Astrocyte (in vitro differentiated cells and primary cell): ENCODE measurements around the gene MARK2. TPM values are rescaled to one million over a fixed set of nuclear protein-coding genes. Genes with fewer than 3 reads are reported as not detected.
A peak's percentile ranks its signal among the peaks of the same experiment; 100 is the strongest.

Experiments
- DNase-seq: peaks from one replicate; pipeline ENCODE4 v3.0.0-alpha.2; 2010; ENCODE audit warnings: low read depth
- FAIRE-seq: peaks from 2 replicates; lab custom pipeline; 2011; peaks lifted over from hg19 to GRCh38; lab: Jason Lieb, UNC
- H2AFZ ChIP-seq: 2 replicates; pipeline ENCODE4 v1.6.0; 2012; ENCODE audit warnings: low read depth, low read length, inconsistent platforms
- H3K27ac ChIP-seq: 2 replicates; pipeline ENCODE4 v1.5.1; 2011; ENCODE audit warnings: low read depth, low read length, inconsistent platforms
- H3K27me3 ChIP-seq: 2 replicates; pipeline ENCODE4 v1.6.0; 2011; ENCODE audit warnings: low read length, inconsistent platforms; ENCODE audit not compliant: insufficient read depth
- H3K36me3 ChIP-seq: 2 replicates; pipeline ENCODE4 v1.5.1; 2011; ENCODE audit warnings: low read length, inconsistent platforms; ENCODE audit not compliant: insufficient read depth
- H3K4me1 ChIP-seq: 2 replicates; pipeline ENCODE4 v1.5.1; 2011; ENCODE audit warnings: low read length, inconsistent platforms; ENCODE audit not compliant: insufficient read depth
- H3K4me2 ChIP-seq: 2 replicates; pipeline ENCODE4 v1.6.0; 2012; ENCODE audit warnings: low read length, inconsistent platforms
- H3K4me3 ChIP-seq: 2 replicates; pipeline ENCODE4 v1.5.1; 2011; ENCODE audit warnings: low read depth, mild to moderate bottlenecking, low read length, inconsistent platforms; ENCODE audit not compliant: insufficient read depth
- H3K79me2 ChIP-seq: 2 replicates; pipeline ENCODE4 v1.6.0; 2012; ENCODE audit warnings: mild to moderate bottlenecking, low read length, inconsistent platforms; ENCODE audit not compliant: insufficient read depth
- H3K9ac ChIP-seq: 2 replicates; pipeline ENCODE4 v1.6.0; 2012; ENCODE audit warnings: mild to moderate bottlenecking, low read length, inconsistent platforms
- H3K9me3 ChIP-seq: 2 replicates; pipeline ENCODE4 v1.5.1; 2012; ENCODE audit warnings: low read depth, mild to moderate bottlenecking, low read length, inconsistent platforms; ENCODE audit not compliant: insufficient read depth
- H4K20me1 ChIP-seq: 2 replicates; pipeline ENCODE4 v1.6.0; 2012; ENCODE audit warnings: low read length, inconsistent platforms; ENCODE audit not compliant: insufficient read depth
- H3K27ac Mint-ChIP-seq: one replicate; pipeline ENCODE4 v1.8.0; 2021; ENCODE audit warnings: mild to moderate bottlenecking, mixed read lengths; ENCODE audit not compliant: unreplicated experiment
- H3K27me3 Mint-ChIP-seq: one replicate; pipeline ENCODE4 v1.8.0; 2021; ENCODE audit warnings: low read depth, mixed read lengths; ENCODE audit not compliant: unreplicated experiment
- H3K36me3 Mint-ChIP-seq: one replicate; pipeline ENCODE4 v1.8.0; 2021; ENCODE audit warnings: low read depth, mixed read lengths; ENCODE audit not compliant: unreplicated experiment
- H3K4me1 Mint-ChIP-seq: one replicate; pipeline ENCODE4 v1.8.0; 2021; ENCODE audit warnings: low read depth, mixed read lengths; ENCODE audit not compliant: unreplicated experiment
- H3K4me3 Mint-ChIP-seq: one replicate; pipeline ENCODE4 v1.8.0; 2021; ENCODE audit warnings: mild to moderate bottlenecking, moderate library complexity, mixed read lengths; ENCODE audit not compliant: unreplicated experiment
- H3K9me3 Mint-ChIP-seq: one replicate; pipeline ENCODE4 v1.8.0; 2021; ENCODE audit warnings: mild to moderate bottlenecking, mixed read lengths; ENCODE audit not compliant: unreplicated experiment
- EZH2 ChIP-seq: IDR thresholded peaks from 2 replicates; pipeline ENCODE4 v1.6.1; 2012; ENCODE audit warnings: mild to moderate bottlenecking, low read length, inconsistent platforms; ENCODE audit not compliant: insufficient read depth
- total RNA-seq: library from RNA; stranded (reverse); gene quantifications from 2 replicates; pipeline ENCODE4 v1.2.1, GENCODE V29; 2021
- TF ChIP-seq, protein P1 (sequence below): IDR thresholded peaks from 2 replicates; pipeline ENCODE4 v1.5.1; 2011; ENCODE audit warnings: low read depth, mild to moderate bottlenecking, inconsistent platforms, low read length, moderate library complexity; ENCODE audit not compliant: insufficient read depth

The MARK2 gene
- total RNA-seq, 1 donor from 2014 or later, result 38.1 TPM

DNA sequence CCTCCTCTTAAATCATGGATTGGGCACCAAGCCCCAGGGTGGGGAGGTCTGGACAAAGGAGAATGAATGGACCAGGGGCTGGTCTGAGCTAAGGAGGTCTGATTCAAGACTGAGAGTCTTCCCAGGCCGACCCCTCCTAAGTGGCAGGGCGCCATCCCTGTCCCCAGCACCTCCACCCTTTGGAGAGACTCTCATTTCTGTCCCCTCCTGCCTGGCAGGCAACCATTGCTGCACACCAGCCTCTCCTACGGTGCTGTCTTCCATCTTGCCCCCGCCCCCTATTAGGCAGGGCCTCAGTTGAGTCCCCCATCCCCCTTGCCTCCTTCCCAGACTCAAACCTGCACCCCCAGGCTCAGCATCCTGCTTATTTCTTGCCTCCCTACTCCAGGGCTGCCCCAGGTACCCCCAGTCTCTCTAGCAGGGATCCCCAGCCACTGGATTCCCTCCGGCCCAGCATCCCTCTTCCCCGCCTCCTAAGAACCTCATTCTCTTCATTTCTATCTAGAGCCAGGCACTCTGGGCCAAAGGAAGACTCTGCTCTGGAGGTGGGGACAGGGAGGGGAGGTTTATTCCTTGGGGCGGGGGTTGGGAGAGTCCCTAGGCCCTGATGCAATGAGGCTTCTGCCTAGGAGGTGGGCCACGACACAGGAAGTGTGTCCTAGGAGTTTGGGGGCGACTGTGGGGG, 79.7 kb downstream of the MARK2 start:
- no peak for FAIRE-seq

DNA sequence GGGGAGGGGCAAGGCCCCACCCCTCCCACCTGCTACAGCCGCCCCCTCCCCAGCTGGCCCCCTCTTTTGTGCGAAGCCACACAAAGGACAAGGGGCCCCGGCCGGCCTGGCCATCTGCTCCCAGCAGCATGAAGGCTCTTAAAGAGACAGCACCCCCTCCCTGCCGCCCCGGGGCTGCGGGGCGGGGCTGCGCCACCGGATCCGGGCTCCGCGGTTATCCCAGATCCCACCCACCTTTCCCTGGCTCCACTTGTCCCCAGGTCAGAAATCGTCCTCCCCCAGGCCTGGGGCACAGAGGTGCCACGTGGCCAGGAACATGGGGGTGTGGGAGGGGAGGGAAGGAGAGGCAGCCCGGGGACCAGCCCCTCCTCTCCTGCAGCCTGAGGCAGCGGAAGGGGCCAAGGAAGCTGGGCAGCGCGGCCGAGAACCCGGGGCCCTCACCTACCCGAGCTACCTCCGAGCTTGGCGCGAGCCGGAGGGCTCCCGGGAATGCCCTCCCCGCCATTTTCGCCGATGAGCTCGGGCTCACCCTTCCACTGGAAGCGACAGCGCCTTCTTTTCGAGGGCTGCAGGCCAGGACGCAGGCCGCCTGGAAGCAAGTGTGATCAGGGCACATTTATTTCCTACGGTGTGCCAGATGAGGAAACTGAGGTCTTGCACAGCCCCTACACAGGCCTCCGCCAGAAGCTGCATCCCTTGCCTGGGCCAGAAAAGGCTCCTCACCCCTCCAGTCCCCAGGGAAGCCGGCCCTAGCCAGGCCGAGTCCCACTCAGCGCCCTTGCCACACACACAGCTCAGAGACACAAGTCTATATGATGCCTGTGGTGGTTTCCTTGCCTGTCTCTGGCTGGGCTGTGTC, 80.6 kb downstream of the MARK2 start:
- peak overlapping the region; percentile 58 for H3K27ac Mint-ChIP-seq
- peaks cover 5% of the 10 kb centered on the region for H3K4me1 Mint-ChIP-seq
- H3K4me3 Mint-ChIP-seq, result peak overlapping the region; percentile 62

More for the DNA sequence above, 79.7 kb downstream of the MARK2 start:
- H3K27me3 ChIP-seq, result peaks cover 5% of the 10 kb centered on the region
- no peak for DNase-seq
- H3K36me3 Mint-ChIP-seq, result peaks cover 7% of the 10 kb centered on the region
- no peaks in the 10 kb centered on the region for H3K9me3 ChIP-seq
- no peak overlapping the region for H3K4me3 ChIP-seq
- peak overlapping the region; percentile 91 for H3K27ac Mint-ChIP-seq
- peak overlapping the region; percentile 89 for H3K4me2 ChIP-seq
- no peaks in the 10 kb centered on the region for H3K36me3 ChIP-seq
- H3K4me3 Mint-ChIP-seq, result peak overlapping the region; percentile 79
- no peaks in the 10 kb centered on the region for H3K79me2 ChIP-seq
- peaks cover 23% of the 10 kb centered on the region for H3K4me1 ChIP-seq
- no peaks in the 10 kb centered on the region for H3K9me3 Mint-ChIP-seq
- no peak overlapping the region for H3K9ac ChIP-seq
- H3K4me1 Mint-ChIP-seq, result peaks cover 5% of the 10 kb centered on the region
- H3K27me3 Mint-ChIP-seq, result peaks cover 14% of the 10 kb centered on the region
- H3K27ac ChIP-seq, result no peak overlapping the region
- H4K20me1 ChIP-seq, result no peaks in the 10 kb centered on the region
- H2AFZ ChIP-seq, result peak overlapping the region; percentile 5
- no peak for TF ChIP-seq EZH2
- TF ChIP-seq, protein P1, sequence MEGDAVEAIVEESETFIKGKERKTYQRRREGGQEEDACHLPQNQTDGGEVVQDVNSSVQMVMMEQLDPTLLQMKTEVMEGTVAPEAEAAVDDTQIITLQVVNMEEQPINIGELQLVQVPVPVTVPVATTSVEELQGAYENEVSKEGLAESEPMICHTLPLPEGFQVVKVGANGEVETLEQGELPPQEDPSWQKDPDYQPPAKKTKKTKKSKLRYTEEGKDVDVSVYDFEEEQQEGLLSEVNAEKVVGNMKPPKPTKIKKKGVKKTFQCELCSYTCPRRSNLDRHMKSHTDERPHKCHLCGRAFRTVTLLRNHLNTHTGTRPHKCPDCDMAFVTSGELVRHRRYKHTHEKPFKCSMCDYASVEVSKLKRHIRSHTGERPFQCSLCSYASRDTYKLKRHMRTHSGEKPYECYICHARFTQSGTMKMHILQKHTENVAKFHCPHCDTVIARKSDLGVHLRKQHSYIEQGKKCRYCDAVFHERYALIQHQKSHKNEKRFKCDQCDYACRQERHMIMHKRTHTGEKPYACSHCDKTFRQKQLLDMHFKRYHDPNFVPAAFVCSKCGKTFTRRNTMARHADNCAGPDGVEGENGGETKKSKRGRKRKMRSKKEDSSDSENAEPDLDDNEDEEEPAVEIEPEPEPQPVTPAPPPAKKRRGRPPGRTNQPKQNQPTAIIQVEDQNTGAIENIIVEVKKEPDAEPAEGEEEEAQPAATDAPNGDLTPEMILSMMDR, result no peak

More for the DNA sequence above, 80.6 kb downstream of the MARK2 start:
- H3K27me3 ChIP-seq, result peaks cover 5% of the 10 kb centered on the region
- FAIRE-seq (no peak), DNase-seq (no peak)
- no peak overlapping the region for H3K9ac ChIP-seq
- H3K4me1 ChIP-seq, result peaks cover 23% of the 10 kb centered on the region
- H3K27ac ChIP-seq, result no peak overlapping the region
- no peaks in the 10 kb centered on the region for H3K36me3 ChIP-seq
- no peaks in the 10 kb centered on the region for H4K20me1 ChIP-seq
- no peak overlapping the region for H3K4me3 ChIP-seq
- TF ChIP-seq, protein P1, result no peak
- TF ChIP-seq EZH2, result no peak
- no peaks in the 10 kb centered on the region for H3K9me3 ChIP-seq
- Mint-ChIP-seq H3K27me3 (peaks cover 16% of the 10 kb centered on the region), H3K9me3 (no peaks in the 10 kb centered on the region), H3K36me3 (no peaks in the 10 kb centered on the region)
- peak overlapping the region; percentile 89 for H3K4me2 ChIP-seq
- H2AFZ ChIP-seq, result peak overlapping the region; percentile 69
- no peaks in the 10 kb centered on the region for H3K79me2 ChIP-seq
